PC-9 (cell line): Measurements from ENCODE around the gene RGS13. TPM values are rescaled to one million over a fixed set of nuclear protein-coding genes. Genes with fewer than 3 reads are reported as not detected.

Source experiments
- BruUV-seq: library from RNA; stranded (reverse); fragments of 400-500 nt; replicated peaks from 2 replicates; lab custom pipeline; 2021; lab: Mats Ljungman, UMichigan
- CTCF ChIA-PET: fragments of 300-600 bp; sonication (Branson Sonifier 250); formaldehyde crosslinking; loops from one replicate; lab custom pipeline; 2022; ENCODE audit warnings: antibody characterized with exemption; lab: Charles Lee
- POLR2A ChIA-PET: fragments of 300-600 bp; sonication (Branson Sonifier 250); formaldehyde crosslinking; loops from one replicate; lab custom pipeline; 2022; ENCODE audit warnings: antibody characterized with exemption; ENCODE audit not compliant: unreplicated experiment; lab: Charles Lee
- DNase-seq, 2 experiments: peaks; one replicate each; pipeline versions ENCODE4 v3.0.0 to v3.0.0-alpha.2; 2015 to 2022; ENCODE audit warnings: mixed read lengths in 1 of 2
- H2AFZ ChIP-seq: fragments of 200-600 bp; sonication (generic); 2 replicates; pipeline ENCODE4 v1.8.1; 2017; ENCODE audit warnings: antibody characterized with exemption
- H3F3A ChIP-seq: fragments of 200-600 bp; sonication (generic); 2 replicates; pipeline ENCODE4 v1.8.1; 2017; ENCODE audit warnings: antibody characterized with exemption, mild to moderate bottlenecking, low read depth; ENCODE audit not compliant: insufficient read depth
- H3K27ac ChIP-seq: fragments of 200-600 bp; sonication (generic); 2 replicates; pipeline ENCODE4 v1.6.1; 2016; ENCODE audit warnings: mixed run types
- H3K27me3 ChIP-seq: fragments of 200-600 bp; sonication (generic); 2 replicates; pipeline ENCODE4 v1.6.1; 2016; ENCODE audit warnings: low read depth, mixed run types; ENCODE audit not compliant: insufficient read depth
- H3K36me3 ChIP-seq: fragments of 200-600 bp; sonication (generic); 2 replicates; pipeline ENCODE4 v1.6.1; 2016; ENCODE audit warnings: low read depth, mixed run types
- H3K4me1 ChIP-seq: fragments of 200-600 bp; sonication (generic); replicated peaks from 2 replicates; pipeline ENCODE4 v1.6.1; 2016; ENCODE audit warnings: mixed run types; ENCODE audit not compliant: insufficient read depth
- H3K4me2 ChIP-seq: fragments of 200-600 bp; sonication (generic); 2 replicates; pipeline ENCODE4 v1.6.1; 2017; ENCODE audit warnings: mixed run types
- H3K4me3 ChIP-seq: fragments of 200-600 bp; sonication (generic); 2 replicates; pipeline ENCODE4 v1.6.1; 2016; ENCODE audit warnings: mixed run types
- H3K79me2 ChIP-seq: fragments of 200-600 bp; sonication (generic); 2 replicates; pipeline ENCODE4 v1.6.1; 2017; ENCODE audit warnings: low read depth, mixed run types
- H3K9me2 ChIP-seq: fragments of 200-600 bp; sonication (generic); 2 replicates; pipeline ENCODE4 v1.8.1; 2017; ENCODE audit warnings: mild to moderate bottlenecking; ENCODE audit not compliant: insufficient read depth
- H3K9me3 ChIP-seq: fragments of 200-600 bp; sonication (generic); 2 replicates; pipeline ENCODE4 v1.8.1; 2016; ENCODE audit warnings: low read depth; ENCODE audit not compliant: insufficient read depth
- H4K20me1 ChIP-seq: fragments of 200-600 bp; sonication (generic); 2 replicates; pipeline ENCODE4 v1.8.1; 2017; ENCODE audit not compliant: insufficient read depth
- CTCF ChIP-seq: fragments of 200-600 bp; sonication (generic); conservative IDR thresholded peaks from 2 replicates; pipeline ENCODE4 v1.6.1; 2017; ENCODE audit warnings: mixed run types, antibody characterized with exemption, mild to moderate bottlenecking, moderate library complexity
- EZH2 ChIP-seq: fragments of 200-600 bp; sonication (generic); IDR thresholded peaks from 2 replicates; pipeline ENCODE4 v1.8.0; 2017; ENCODE audit warnings: antibody characterized with exemption, low read depth
- intact Hi-C: fragments of 100-400 bp; cut with micrococcal nuclease; formaldehyde crosslinking; loops from one replicate; pipeline ENCODE4 v1.10.0; 2022; ENCODE audit not compliant: unreplicated experiment
- total RNA-seq: library from RNA; stranded (reverse); gene quantifications from 2 replicates; pipeline ENCODE4 v1.2.3, GENCODE V29; 2021

Gene RGS13
- total RNA-seq, 1 experiment from 2014 or later, result not detected

- Histone ChIP-seq H3K9me3 (no peaks in the 10 kb centered on the region), H3K27me3 (no peaks in the 10 kb centered on the region), H3K4me1 (no peaks in the 10 kb centered on the region), H3K27ac (no peak overlapping the region), H3K36me3 (no peaks in the 10 kb centered on the region), H3K79me2 (no peaks in the 10 kb centered on the region), H3K4me2 (no peak overlapping the region), H3K9me2 (no peaks in the 10 kb centered on the region), H2AFZ (no peak overlapping the region; the same call in 1 of the 2 replicates), H4K20me1 (no peaks in the 10 kb centered on the region), H3F3A (no peaks in the 10 kb centered on the region), H3K4me3 (no peak overlapping the region)
- intact Hi-C loops, result no loop called here
- no peak for TF ChIP-seq CTCF
- TF ChIP-seq EZH2, result no peak
- no peak for DNase-seq
- CTCF ChIA-PET, result no interaction called here
- POLR2A ChIA-PET, result no interaction called here
- BruUV-seq, result no TSS peak
Observed at GRCh38 chr1:192628396-192629057, 7.4 kb upstream of the RGS13 start.

GRCh38 chr1:192629612-192630011, 6.3 kb upstream of the RGS13 start:
- H3K9me2 ChIP-seq, result no peaks in the 10 kb centered on the region
- no peaks in the 10 kb centered on the region for H4K20me1 ChIP-seq
- BruUV-seq, result no TSS peak
- H3K4me3 ChIP-seq, result no peak overlapping the region
- H2AFZ ChIP-seq, result no peak overlapping the region
- ChIA-PET POLR2A (no interaction called here), CTCF (no interaction called here)
- no peaks in the 10 kb centered on the region for H3K9me3 ChIP-seq
- no peak for DNase-seq
- no peak overlapping the region for H3K4me2 ChIP-seq
- H3K36me3 ChIP-seq, result no peaks in the 10 kb centered on the region
- no peaks in the 10 kb centered on the region for H3K79me2 ChIP-seq
- no peaks in the 10 kb centered on the region for H3K4me1 ChIP-seq
- intact Hi-C loops, result no loop called here
- H3K27me3 ChIP-seq, result no peaks in the 10 kb centered on the region
- TF ChIP-seq EZH2 (no peak), CTCF (no peak)
- H3K27ac ChIP-seq, result no peak overlapping the region
- H3F3A ChIP-seq, result no peaks in the 10 kb centered on the region

GRCh38 chr1:192630521-192631287, 5.2 kb upstream of the RGS13 start:
- Histone ChIP-seq H3K27me3 (no peaks in the 10 kb centered on the region), H3K4me2 (no peak overlapping the region), H3F3A (no peaks in the 10 kb centered on the region), H3K79me2 (no peaks in the 10 kb centered on the region), H3K4me1 (no peaks in the 10 kb centered on the region), H3K27ac (no peak overlapping the region), H3K36me3 (no peaks in the 10 kb centered on the region), H3K9me2 (no peaks in the 10 kb centered on the region), H3K9me3 (no peaks in the 10 kb centered on the region), H4K20me1 (no peaks in the 10 kb centered on the region), H3K4me3 (no peak overlapping the region), H2AFZ (0 out of 2 replicates have a peak overlapping the region, but pooled peaks have one; percentile 28)
- no TSS peak for BruUV-seq
- intact Hi-C loops, result no loop called here
- TF ChIP-seq EZH2 (no peak), CTCF (no peak)
- ChIA-PET CTCF (no interaction called here), POLR2A (interaction anchor here (0.6 kb wide), 1 partner anchor 24 kb away, joined by 5 read pairs; no protein-coding TSS in a partner anchor)
- no peak for DNase-seq
